ENCODE measurements around the gene IGF2BP1. TPM values are rescaled to one million over a fixed set of nuclear protein-coding genes. Genes with fewer than 3 reads are reported as not detected.

IGF2BP1 gene
- total RNA-seq, 1 donor from 2014 or later, result 260 TPM

GRCh38 chr17:49041527-49041926 is 44.3 kb downstream of the IGF2BP1 start:
- H3K4me1 Mint-ChIP-seq (ENCODE audit: low read depth, unreplicated experiment), result no peaks in the 10 kb centered on the region
- TF ChIP-seq, protein P1, sequence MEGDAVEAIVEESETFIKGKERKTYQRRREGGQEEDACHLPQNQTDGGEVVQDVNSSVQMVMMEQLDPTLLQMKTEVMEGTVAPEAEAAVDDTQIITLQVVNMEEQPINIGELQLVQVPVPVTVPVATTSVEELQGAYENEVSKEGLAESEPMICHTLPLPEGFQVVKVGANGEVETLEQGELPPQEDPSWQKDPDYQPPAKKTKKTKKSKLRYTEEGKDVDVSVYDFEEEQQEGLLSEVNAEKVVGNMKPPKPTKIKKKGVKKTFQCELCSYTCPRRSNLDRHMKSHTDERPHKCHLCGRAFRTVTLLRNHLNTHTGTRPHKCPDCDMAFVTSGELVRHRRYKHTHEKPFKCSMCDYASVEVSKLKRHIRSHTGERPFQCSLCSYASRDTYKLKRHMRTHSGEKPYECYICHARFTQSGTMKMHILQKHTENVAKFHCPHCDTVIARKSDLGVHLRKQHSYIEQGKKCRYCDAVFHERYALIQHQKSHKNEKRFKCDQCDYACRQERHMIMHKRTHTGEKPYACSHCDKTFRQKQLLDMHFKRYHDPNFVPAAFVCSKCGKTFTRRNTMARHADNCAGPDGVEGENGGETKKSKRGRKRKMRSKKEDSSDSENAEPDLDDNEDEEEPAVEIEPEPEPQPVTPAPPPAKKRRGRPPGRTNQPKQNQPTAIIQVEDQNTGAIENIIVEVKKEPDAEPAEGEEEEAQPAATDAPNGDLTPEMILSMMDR (IDR thresholded peaks at IDR 0.05; ENCODE audit: partially characterized antibody, unreplicated experiment), result no peak
- H3K27ac Mint-ChIP-seq (ENCODE audit: unreplicated experiment), result no peak overlapping the region
- no peak overlapping the region for H3K4me3 Mint-ChIP-seq (ENCODE audit: unreplicated experiment)
- no peaks in the 10 kb centered on the region for H3K27me3 Mint-ChIP-seq (ENCODE audit: unreplicated experiment)
- no peak for DNase-seq
- no peaks in the 10 kb centered on the region for H3K36me3 Mint-ChIP-seq (ENCODE audit: unreplicated experiment)
- H3K9me3 Mint-ChIP-seq (ENCODE audit: unreplicated experiment), result no peaks in the 10 kb centered on the region

- H3K4me3 Mint-ChIP-seq (ENCODE audit: unreplicated experiment), result no peak overlapping the region
- H3K27ac Mint-ChIP-seq (ENCODE audit: unreplicated experiment), result no peak overlapping the region
- H3K36me3 Mint-ChIP-seq (ENCODE audit: unreplicated experiment), result no peaks in the 10 kb centered on the region
- TF ChIP-seq, protein P1 (IDR thresholded peaks at IDR 0.05; ENCODE audit: partially characterized antibody, unreplicated experiment), result no peak
- no peak for DNase-seq
- H3K4me1 Mint-ChIP-seq (ENCODE audit: low read depth, unreplicated experiment), result no peaks in the 10 kb centered on the region
- H3K9me3 Mint-ChIP-seq (ENCODE audit: unreplicated experiment), result no peaks in the 10 kb centered on the region
- H3K27me3 Mint-ChIP-seq (ENCODE audit: unreplicated experiment), result peaks cover 3% of the 10 kb centered on the region
Observed at GRCh38 chr17:49045376-49045775, 48.2 kb downstream of the IGF2BP1 start.

- Mint-ChIP-seq H3K9me3 (ENCODE audit: unreplicated experiment) (no peaks in the 10 kb centered on the region), H3K27me3 (ENCODE audit: unreplicated experiment) (peaks cover 3% of the 10 kb centered on the region), H3K4me1 (ENCODE audit: low read depth, unreplicated experiment) (no peaks in the 10 kb centered on the region), H3K27ac (ENCODE audit: unreplicated experiment) (no peak overlapping the region), H3K36me3 (ENCODE audit: unreplicated experiment) (no peaks in the 10 kb centered on the region), H3K4me3 (ENCODE audit: unreplicated experiment) (no peak overlapping the region)
- DNase-seq, result no peak
- TF ChIP-seq, protein P1 (IDR thresholded peaks at IDR 0.05; ENCODE audit: partially characterized antibody, unreplicated experiment), result no peak
Observed at GRCh38 chr17:49046912-49047311, 49.7 kb downstream of the IGF2BP1 start.

GRCh38 chr17:49049265-49049664 is 52.1 kb downstream of the IGF2BP1 start:
- no peaks in the 10 kb centered on the region for H3K9me3 Mint-ChIP-seq (ENCODE audit: unreplicated experiment)
- no peaks in the 10 kb centered on the region for H3K36me3 Mint-ChIP-seq (ENCODE audit: unreplicated experiment)
- peaks cover 3% of the 10 kb centered on the region for H3K27me3 Mint-ChIP-seq (ENCODE audit: unreplicated experiment)
- TF ChIP-seq, protein P1 (IDR thresholded peaks at IDR 0.05; ENCODE audit: partially characterized antibody, unreplicated experiment), result no peak
- no peak overlapping the region for H3K27ac Mint-ChIP-seq (ENCODE audit: unreplicated experiment)
- H3K4me1 Mint-ChIP-seq (ENCODE audit: low read depth, unreplicated experiment), result peaks cover 9% of the 10 kb centered on the region
- no peak overlapping the region for H3K4me3 Mint-ChIP-seq (ENCODE audit: unreplicated experiment)
- DNase-seq, result no peak

DNA sequence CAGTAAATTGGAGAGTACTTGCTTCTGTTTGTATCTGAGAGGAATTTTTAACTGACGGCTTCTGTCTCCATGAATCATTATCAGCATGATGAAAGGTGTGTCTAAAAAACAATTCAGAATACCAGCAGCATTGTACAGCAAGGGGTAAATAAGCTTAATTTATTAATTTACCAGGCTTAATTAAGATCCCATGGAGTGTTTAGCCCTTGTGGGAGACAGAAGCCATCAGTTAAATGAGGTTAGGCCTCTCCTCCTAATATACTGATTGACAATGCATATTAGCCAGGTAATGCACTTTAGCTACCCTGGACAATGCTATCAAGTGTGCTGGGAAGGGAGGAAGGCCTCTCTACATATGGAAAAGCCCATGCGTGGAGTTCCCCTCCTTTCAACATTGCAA is 53.4 kb downstream of the IGF2BP1 start:
- no peak overlapping the region for H3K4me3 Mint-ChIP-seq (ENCODE audit: unreplicated experiment)
- TF ChIP-seq, protein P1 (IDR thresholded peaks at IDR 0.05; ENCODE audit: partially characterized antibody, unreplicated experiment), result no peak
- no peaks in the 10 kb centered on the region for H3K9me3 Mint-ChIP-seq (ENCODE audit: unreplicated experiment)
- peaks cover 5% of the 10 kb centered on the region for H3K27me3 Mint-ChIP-seq (ENCODE audit: unreplicated experiment)
- no peak overlapping the region for H3K27ac Mint-ChIP-seq (ENCODE audit: unreplicated experiment)
- peaks cover 15% of the 10 kb centered on the region for H3K4me1 Mint-ChIP-seq (ENCODE audit: low read depth, unreplicated experiment)
- no peaks in the 10 kb centered on the region for H3K36me3 Mint-ChIP-seq (ENCODE audit: unreplicated experiment)
- DNase-seq, result no peak
